SK-N-SH (cell line): Measurements from ENCODE around the gene WASF3.

Experiments used
- CHD2 ChIP-seq: fragments of 150-350 bp; IDR thresholded peaks from 2 replicates; pipeline ENCODE4 v1.6.1; 2018; ENCODE audit warnings: low read length; ENCODE audit not compliant: partially characterized antibody
- ELF1 ChIP-seq: IDR thresholded peaks from 2 replicates; pipeline ENCODE4 v1.4.0; 2012
- EP300 ChIP-seq, 2 experiments: IDR thresholded peaks; 2 replicates each; pipeline versions ENCODE4 v1.4.0 to v1.6.1; 2012; ENCODE audit warnings: borderline replicate concordance in 1 of 2, low read depth in 1 of 2, low read length in 1 of 2
- POLR2AphosphoS5 ChIP-seq: IDR thresholded peaks from 2 replicates; pipeline ENCODE4 v1.6.1; 2012; ENCODE audit warnings: low read depth, low read length
- RCOR1 ChIP-seq: fragments of 150-350 bp; IDR thresholded peaks from 2 replicates; pipeline ENCODE4 v1.6.1; 2017; ENCODE audit warnings: antibody characterized with exemption, low read length
- RFX5 ChIP-seq: IDR thresholded peaks from 2 replicates; pipeline ENCODE4 v1.6.1; 2012; ENCODE audit warnings: mild to moderate bottlenecking, improper control_type of control experiment, low read length
- SMC3 ChIP-seq: IDR thresholded peaks from 2 replicates; pipeline ENCODE4 v1.6.1; 2012; ENCODE audit warnings: low read depth, low read length, improper control_type of control experiment
- TF ChIP-seq, protein P1 (sequence below): IDR thresholded peaks from 2 replicates; pipeline ENCODE4 v1.6.1; 2012; ENCODE audit warnings: mild to moderate bottlenecking, low read depth, low read length, moderate library complexity
- TF ChIP-seq, protein P2 (sequence below): fragments of 200-600 bp; sonication (generic); IDR thresholded peaks from 2 replicates; pipeline ENCODE4 v1.6.1; 2017; ENCODE audit warnings: antibody characterized with exemption, mild to moderate bottlenecking, moderate library complexity
- TF ChIP-seq, protein P3 (sequence below): IDR thresholded peaks from 2 replicates; pipeline ENCODE4 v1.4.0; 2012; ENCODE audit warnings: low read depth

DNA sequence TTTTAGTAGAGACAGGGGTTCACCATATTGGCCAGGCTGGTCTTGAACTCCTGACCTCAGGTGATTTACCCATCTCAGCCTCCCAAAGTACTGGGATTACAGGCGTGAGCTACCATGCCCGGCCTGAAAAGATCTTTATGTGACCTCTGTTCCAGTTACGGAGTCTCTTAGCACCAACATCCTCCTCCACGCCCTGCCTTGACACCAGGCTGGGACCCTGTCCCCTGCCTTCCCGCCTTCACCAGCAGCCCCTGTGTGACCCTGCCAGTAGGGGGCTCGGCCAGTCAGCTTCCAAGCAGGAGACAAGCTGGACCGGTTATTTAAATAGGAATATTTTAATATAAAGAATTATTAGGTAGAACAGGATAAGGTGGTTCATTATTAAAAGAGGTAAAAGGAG, 148.9 kb downstream of the WASF3 start:
- TF ChIP-seq RCOR1 = no peak
- TF ChIP-seq, protein P1, sequence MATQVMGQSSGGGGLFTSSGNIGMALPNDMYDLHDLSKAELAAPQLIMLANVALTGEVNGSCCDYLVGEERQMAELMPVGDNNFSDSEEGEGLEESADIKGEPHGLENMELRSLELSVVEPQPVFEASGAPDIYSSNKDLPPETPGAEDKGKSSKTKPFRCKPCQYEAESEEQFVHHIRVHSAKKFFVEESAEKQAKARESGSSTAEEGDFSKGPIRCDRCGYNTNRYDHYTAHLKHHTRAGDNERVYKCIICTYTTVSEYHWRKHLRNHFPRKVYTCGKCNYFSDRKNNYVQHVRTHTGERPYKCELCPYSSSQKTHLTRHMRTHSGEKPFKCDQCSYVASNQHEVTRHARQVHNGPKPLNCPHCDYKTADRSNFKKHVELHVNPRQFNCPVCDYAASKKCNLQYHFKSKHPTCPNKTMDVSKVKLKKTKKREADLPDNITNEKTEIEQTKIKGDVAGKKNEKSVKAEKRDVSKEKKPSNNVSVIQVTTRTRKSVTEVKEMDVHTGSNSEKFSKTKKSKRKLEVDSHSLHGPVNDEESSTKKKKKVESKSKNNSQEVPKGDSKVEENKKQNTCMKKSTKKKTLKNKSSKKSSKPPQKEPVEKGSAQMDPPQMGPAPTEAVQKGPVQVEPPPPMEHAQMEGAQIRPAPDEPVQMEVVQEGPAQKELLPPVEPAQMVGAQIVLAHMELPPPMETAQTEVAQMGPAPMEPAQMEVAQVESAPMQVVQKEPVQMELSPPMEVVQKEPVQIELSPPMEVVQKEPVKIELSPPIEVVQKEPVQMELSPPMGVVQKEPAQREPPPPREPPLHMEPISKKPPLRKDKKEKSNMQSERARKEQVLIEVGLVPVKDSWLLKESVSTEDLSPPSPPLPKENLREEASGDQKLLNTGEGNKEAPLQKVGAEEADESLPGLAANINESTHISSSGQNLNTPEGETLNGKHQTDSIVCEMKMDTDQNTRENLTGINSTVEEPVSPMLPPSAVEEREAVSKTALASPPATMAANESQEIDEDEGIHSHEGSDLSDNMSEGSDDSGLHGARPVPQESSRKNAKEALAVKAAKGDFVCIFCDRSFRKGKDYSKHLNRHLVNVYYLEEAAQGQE = no peak
- no peak for TF ChIP-seq ELF1
- no peak for TF ChIP-seq RFX5
- no peak for TF ChIP-seq EP300 (IDR thresholded peaks at IDR 0.05; ENCODE audit: borderline replicate concordance in 1 of 2, low read depth in 1 of 2, low read length in 1 of 2)
- TF ChIP-seq, protein P2, sequence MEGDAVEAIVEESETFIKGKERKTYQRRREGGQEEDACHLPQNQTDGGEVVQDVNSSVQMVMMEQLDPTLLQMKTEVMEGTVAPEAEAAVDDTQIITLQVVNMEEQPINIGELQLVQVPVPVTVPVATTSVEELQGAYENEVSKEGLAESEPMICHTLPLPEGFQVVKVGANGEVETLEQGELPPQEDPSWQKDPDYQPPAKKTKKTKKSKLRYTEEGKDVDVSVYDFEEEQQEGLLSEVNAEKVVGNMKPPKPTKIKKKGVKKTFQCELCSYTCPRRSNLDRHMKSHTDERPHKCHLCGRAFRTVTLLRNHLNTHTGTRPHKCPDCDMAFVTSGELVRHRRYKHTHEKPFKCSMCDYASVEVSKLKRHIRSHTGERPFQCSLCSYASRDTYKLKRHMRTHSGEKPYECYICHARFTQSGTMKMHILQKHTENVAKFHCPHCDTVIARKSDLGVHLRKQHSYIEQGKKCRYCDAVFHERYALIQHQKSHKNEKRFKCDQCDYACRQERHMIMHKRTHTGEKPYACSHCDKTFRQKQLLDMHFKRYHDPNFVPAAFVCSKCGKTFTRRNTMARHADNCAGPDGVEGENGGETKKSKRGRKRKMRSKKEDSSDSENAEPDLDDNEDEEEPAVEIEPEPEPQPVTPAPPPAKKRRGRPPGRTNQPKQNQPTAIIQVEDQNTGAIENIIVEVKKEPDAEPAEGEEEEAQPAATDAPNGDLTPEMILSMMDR = no peak
- TF ChIP-seq, protein P3, sequence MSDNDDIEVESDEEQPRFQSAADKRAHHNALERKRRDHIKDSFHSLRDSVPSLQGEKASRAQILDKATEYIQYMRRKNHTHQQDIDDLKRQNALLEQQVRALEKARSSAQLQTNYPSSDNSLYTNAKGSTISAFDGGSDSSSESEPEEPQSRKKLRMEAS = no peak
- TF ChIP-seq POLR2AphosphoS5 = no peak
- TF ChIP-seq CHD2 = no peak
- no peak for TF ChIP-seq SMC3
